ENCODE results near the gene FAM110D.

The FAM110D gene

DNA sequence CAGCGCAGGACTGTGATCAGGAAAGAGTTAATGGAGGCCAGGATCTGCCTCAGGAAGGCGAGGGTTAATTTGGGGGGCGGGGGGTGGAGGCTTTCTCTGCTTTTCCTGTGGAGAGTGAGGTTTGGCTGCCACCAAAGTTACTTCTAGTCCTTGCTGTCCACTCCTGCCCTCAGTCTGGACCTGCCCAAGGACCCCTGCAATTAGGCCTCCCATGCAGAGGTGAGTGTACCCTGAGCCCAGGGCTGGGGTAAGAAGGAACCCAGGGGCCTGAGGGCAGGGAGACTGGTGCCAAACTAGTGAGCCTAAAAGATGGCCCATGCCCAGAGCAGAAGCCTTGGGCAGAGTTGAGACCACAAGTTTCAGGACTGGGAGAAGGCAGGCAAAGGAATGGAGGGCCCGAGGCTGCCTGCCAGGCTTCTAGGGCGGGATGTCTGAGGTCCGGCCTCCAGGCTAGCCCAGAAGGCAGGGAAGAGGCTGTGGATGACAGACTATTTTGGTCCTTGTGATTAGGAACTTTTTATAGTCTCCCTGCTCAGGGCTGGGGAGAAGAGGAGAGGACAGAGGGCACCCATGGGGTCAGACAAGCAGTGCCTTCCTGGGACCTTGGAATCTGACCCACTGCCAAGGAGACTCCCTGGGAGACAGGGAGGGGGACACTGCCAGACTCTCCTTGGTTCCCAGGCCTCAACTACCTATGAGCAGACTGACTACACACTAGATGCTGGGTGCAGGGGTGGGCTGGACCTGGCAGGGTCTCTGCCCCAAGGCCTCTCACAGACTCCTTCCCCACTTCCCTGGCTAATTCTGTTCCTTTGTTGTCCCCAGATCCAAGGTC, at the start of gene FAM110D:
FAM110D (plus strand) TSS at position 172 of the 835 bp plus-strand sequence. CDS start 2,213 bp downstream, outside the sequence.
- DNase-seq: no peak

DNA sequence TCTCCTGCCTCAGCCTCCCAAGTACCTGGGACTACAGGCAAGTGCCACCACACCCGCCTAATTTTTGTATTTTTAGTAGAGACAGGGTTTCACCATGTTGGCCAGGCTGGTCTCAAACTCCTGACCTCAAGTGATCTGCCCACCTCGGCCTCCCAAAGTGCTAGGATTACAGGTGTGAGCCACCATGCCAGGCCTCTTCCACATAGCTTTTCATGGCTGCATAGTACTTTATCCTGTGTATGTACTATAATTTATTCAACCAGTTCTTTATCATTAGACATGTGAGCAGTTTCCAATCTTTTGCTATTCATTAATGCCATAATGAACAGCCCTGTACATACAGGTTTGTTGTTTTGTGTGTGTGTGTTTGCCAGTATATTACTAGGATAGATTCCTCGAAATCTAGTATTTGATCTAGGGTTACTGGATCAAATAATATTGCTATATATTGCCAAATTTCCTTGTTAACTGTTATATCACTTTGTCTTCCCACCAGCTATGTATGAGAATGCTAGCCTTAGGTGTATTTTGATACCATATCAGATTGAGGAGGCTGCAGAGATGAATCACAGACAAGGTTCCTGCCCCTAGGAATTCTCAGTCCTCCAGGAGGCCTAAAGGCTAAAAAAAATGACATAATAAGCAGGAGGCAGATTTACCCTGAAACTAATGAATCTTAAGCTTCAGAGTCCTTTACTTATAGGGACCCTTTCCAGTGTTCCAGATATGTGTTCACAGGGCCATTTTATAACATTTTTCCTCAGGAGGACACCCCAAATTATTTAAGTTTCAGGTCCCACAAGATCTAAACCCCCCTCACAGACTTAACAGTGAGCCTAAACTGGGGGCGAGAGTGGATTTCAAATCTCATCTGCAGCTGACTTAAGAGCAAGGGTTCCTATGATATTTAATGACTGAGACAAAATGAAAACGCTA, 49.4 kb upstream of the FAM110D start:
- DNase-seq: no peak

DNA sequence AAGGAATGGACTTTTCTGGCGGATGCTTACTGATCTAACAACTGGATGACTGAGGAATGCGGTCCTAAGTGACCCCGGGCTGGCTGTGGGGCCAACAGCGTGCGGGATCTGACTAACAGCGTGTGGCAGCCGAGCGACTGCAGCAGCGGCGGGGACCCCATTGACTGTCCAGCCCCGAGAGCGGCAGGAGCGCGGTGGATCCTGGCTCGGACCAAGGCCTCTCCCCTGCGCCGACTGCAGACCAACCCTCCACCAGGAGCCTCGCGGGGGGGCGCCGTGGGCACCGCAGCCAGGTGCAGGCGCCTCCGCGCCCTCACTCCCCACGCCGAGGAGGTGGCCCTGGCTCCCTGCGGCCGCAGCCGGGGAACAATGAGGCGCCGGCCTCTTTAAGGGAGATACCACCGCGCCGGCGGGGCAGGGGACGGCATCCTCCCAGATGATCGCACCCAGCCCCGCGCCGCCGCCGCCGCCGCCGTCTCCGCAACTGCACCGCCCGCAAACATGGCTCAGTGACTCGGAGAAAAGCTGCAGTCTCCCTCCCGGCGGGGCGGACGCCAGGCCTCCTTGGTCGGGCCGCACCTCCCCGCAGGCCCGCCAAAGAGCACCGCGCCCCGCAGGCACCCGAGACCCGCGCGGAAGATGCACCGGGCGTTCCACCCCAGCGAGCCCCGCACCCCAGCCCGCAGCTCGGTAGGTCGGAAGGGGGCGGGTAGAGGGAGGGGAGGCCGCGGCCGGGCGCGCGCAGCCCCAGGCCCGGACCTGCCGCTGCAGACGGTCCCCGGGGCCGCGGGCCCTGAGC, 47.9 kb upstream of the FAM110D start:
- peak; percentile 66 to 88 for DNase-seq

DNA sequence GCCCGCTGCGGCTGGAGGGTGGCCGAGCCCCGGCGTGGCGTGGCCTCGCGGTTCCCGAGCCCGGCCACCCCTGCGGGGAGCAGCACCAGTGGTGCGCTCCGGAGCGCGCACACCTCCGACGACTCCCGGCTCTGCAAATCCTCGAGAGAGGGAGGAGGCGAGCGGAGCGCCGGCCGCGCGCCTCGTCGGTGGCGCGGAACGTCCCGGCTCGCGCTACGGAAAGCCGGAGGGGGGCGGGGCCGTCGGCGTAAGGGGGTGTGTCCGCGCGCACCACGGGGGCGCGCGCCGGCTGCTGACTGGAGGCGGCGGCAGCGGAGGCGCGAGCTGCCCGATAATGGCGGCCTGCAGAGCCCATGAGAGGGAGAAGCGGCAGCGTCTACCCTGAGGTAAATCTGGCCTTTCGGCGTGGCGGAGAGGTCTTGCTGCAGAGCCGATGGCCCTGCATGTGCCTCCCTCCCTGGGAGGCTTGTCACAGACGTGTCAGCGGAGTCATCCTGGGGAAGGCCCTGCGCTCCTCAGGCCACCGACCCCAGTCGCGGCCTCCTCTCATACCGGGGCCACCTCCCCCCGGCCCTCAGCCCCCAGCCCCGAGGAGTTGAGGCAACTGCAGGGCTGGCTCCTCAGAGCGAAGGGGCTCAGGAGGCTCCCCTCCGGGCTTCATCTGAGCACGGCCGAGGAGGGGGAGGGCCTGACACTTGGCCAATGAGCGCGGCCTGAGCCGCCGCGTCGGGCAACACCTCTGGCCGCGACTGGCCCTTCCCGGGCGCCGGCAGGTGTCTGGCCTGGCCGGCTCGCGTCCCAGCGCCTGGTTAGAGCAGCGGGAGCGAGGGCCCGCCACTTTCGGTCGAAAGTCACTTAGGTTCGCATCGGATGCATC, 47.1 kb upstream of the FAM110D start, which contains the start of gene PDIK1L:
PDIK1L (plus strand) TSS at position 295 of the 877 bp plus-strand sequence. CDS start 2,485 bp downstream, outside the sequence.
- DNase-seq: peak; percentile 92 to 97

DNA sequence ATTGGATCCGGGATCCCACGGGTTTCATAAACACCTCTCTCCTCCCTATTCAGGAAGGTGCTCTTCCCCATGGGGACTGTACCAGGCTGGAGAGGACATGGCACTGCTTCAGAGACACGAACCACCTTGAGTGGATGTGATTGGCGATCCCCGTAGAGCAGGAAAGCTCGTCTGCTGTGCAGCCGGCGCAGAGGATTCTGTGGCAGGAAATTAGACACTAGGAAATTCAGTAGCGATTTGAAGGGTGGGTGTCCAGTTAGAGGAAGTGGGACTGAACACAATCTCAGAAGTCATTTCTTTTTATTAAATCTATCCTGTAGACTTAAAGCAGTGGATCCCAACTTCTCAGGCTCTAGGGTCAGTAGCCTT, 46.5 kb upstream of the FAM110D start:
- DNase-seq: peak; percentile 51 to 78

DNA sequence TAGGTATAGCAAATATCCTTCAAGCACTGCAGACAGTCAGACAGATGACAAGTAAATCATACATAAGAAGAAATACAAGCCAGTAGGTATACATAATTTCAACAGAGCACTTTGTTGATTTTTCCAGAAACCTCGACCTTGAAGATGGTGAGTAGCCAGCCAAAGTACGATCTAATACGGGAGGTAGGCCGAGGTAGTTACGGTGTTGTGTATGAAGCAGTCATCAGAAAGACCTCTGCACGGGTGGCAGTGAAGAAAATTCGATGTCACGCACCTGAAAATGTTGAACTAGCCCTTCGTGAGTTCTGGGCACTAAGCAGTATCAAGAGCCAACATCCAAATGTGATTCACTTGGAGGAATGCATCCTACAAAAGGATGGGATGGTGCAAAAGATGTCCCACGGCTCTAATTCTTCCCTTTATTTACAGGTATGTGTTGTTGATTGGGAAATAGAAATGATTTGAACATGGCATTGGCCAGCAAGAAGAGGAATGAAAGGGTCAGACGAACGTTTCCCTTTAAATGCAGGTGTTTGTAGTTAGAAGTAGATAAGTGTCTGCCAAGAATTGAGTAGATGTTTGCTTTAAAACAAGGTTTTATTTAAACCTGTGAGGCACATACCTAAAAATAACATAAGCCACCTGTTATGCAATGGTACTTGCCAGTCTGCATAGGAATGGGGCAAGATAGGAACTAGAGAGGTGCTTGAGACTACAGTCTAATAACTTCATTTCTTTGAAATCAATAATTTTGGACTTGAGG, 44.5 kb upstream of the FAM110D start:
- DNase-seq: no peak

DNA sequence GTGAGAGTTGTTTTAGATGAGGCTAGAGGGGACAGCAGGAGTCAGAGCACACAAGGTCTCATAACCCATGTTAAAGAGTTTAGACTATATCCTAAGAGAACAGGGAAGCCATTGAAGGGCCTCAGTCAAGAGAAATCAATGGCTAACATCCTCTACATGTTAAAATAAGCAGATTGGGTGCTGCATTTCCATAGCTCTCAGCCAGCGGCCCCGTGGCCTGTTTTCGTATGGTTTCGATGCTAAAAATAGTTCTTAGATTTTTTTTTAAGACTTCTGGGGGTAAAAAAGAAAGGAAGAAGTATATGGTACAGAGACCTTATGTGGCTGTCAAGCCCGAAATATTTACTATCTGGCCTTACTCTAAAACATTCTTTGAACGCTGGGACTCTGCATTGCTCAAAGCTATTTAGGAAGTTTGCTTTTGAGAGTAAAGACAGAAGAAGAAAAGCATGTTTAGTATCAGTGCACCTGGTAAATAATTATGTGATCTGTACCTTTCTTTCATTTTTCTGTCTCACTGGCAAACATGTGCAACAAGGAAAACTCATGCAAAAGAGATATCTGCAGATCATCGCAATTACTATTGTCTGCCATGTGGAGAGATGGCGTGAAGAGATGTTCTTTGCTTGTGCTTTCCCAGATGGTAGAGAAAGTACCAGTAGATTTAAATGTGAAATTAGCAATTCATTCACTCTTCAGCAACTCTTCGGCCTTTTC, 38.8 kb upstream of the FAM110D start:
- no peak for DNase-seq

DNA sequence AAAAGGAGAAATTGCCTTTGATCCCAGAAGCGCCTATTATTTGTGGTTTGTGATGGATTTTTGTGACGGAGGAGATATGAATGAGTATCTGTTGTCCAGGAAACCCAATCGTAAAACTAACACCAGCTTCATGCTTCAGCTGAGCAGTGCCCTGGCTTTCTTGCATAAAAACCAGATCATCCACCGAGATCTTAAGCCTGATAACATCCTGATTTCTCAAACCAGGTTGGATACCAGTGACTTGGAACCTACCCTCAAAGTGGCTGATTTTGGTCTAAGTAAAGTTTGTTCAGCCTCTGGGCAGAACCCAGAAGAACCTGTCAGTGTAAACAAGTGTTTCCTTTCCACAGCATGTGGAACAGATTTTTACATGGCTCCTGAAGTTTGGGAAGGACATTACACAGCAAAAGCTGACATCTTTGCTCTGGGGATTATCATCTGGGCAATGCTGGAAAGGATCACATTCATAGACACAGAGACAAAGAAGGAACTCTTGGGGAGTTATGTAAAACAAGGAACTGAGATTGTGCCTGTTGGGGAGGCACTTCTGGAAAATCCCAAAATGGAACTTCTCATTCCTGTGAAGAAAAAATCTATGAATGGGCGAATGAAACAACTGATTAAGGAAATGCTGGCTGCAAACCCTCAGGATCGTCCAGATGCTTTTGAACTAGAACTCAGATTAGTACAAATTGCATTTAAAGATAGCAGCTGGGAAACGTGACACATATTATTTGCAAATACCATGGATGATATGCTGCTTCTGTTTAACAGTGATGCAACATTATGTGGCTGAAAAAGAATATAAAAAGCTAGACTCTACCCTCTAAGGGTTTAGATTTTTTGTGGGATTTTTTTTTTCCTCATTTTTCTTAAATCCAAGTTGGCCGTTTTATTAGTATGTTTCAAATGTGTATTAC, 36.8 kb upstream of the FAM110D start:
- DNase-seq: no peak

DNA sequence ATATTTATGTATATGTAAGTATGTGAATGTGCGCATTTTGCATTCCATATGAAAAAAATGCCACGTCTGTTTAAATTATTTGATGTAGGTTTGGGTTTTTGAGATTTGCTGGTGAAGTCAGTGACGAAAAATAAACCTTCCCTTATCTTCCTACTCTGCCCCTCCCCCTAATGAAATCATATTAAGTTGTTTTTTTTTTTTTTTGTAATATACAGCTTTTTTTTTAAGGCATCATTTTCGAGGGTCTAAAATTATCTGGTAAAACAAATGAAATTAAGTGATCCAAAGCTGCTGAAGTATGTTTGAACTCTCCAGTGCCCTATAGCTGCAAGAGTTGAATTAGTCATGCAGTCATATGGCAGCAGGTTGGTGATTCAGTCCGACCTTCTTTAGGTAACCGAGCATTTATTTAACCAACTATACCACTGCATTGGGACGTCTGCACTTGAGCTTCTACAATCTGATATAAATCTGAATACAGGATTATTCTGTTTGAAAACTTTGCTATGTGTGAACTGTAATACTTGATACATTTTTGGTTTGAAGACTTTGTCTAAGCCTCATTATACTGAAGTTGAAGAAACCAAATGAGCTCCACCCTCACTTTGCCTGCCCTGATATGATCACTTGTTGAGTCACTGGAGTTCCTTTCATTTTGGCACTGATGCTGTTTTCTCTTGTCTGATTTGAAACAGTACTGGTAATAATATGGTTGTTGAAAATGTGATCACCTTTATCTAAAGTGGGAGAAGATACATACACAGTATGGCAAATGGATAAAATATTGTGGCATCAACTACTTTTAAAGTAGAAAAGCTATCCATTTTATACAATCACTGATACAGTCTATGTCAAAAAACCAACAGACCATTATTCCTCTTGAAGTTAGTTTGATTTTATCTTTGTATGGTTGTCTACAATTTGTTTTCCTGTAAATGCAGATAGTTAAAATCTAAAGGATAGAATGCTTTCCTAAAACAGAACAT, 35.6 kb upstream of the FAM110D start:
- no peak for DNase-seq

DNA sequence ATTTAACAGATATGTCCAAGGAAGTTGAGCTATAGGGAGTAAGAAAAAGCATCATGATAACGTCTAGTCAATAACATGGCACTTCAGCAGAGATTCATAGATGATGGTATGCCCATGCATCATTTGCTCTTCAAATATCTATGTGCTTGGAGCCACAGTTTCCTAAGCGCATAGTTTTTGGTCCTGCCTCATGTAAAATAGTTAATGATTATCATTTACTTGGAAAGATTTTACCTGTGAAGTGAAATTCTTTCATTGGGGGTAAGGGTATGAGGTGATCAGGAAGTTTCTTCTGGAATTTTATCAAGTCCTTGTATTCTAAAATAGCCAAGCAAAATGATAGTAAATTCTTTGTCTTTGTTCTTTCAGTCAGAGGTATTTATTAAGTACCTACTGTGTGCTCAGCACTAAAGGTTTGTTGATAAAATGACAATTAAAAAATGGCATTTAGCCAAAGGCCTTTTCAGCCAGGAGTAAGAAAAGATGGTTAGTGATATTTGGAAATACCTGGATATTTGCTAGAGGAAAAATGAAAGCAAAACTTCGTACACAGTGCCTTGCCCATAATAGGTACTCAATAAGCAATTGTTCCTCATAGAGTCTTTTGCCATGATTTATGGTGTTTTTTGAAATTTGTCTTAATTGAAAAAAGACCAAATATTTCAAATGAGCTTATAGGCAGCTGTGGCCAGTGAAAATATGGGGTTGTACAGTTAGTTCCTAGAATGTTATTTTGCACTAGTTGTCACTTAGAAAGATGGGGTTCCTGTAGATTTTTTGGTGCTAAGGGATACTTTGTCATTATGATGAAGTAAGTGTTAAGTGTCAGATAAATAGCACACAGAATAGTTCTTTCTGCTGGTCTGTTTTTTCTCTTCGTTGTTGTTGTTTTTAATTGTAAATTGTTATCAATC, 34.2 kb upstream of the FAM110D start:
- no peak for DNase-seq

DNA sequence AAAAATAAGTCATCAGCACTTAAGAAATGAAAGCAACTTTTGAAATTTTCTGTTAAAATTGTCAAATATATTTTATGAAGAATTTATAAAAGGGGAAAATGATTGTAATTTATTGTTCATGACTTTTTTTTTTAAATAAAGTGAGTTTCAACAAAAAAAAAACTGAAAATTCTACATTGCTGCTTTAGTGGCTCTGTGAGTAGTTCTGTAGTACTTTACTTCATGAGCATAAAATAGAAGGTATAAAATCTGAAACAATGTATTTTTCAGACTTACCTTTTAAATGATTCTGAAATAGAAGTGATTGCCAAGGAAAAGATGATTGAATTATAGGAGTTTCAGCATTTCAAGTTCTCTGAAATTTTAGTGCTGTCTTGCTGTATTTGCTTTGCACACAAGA, 33.5 kb upstream of the FAM110D start:
- DNase-seq: no peak

DNA sequence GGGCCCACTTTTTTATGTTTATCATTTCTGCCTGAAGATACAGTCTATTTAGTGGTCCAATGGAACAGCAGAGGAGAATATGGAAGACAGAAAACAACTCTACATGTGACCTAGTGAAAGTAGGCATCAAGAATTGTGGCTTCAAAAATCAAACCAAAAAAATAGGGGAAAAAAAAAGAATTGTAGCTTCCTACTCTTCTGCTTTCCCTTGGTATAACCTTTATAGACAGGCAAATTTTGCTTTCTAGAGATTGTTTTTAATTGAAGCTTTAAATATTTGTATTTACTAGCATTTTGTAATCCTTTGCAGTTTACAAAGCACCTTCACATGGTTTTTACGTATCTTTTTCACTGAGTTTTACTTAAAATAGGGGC, 32.9 kb upstream of the FAM110D start:
- DNase-seq: no peak

DNA sequence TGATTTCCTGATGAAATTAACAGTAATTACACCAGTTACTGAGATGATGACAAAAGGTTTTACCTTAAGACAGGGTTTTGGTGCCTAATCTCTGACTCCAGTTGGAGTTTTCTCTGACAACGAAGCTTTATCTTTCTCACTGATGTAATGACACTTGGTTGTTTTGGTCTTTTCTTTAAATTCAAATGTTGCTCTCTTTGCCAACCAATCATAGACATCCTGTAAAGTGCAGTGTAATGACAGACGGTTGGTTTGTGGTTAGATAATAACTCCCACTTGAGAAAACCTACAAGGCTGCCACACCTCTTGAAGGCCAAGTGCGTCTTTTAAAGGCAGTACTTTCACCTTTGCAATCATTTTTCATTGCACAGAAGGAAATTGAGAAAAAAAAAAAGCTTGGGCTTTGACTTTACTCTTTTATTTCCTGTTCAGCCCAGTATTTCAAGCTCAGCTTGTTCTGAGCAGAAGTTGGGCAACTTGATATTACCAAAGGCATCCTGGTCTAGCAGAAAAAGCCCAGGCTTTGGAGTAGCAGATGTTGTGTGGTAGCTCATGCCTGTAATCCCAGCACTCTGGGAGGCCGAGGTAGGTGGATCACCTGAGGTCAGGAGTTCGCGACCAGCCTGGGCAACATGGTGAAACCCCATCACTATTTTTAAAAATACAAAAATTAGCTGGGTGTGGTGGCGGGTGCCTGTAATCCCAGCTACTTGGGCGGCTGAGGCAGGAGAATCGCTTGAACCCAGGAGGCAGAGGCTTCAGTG, 32.4 kb upstream of the FAM110D start:
- DNase-seq: peak in 1 of 2 experiments; percentile 1

DNA sequence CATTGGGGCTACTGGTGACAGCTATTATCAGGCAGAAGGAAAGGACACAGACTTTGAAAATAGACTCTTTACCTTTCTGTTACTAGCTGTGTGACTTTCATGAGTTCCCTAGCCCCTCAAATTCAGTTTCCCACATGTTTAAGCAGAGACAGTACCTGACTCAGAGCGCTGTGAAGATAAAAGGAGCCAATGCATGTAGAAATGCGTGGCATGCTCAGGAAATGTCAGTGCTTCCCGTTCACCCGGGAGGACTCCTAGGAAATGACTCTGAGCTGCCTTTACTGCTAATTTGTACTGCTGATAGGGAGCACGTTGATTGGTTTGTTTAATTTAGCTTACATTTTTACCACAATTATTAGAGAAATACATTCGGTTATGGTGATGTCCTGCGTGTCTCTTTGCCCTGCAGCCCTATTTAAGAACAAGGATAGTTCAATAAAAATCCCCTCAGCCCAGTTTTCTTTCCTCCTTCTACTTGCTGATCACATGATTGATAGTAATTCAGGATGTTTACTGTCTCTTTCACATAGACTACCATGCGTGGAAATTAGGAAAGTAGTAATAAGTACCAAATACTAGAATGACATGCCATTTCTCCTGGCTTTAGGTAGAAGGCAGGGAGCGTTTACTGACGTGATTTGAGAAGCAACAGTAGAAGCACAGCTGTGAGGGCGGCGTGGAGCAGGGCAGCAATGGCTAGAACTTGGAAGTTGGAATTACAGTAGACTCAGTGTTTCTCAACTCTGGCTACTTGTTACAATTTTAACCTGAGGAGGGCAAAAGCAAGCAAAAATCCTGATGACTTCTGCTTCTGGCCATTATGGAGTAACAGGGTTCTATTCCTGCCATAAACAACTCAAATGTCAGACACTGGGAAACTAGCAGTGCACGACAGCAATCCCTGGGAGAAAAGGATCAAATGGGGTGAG, 31.4 kb upstream of the FAM110D start:
- no peak for DNase-seq

DNA sequence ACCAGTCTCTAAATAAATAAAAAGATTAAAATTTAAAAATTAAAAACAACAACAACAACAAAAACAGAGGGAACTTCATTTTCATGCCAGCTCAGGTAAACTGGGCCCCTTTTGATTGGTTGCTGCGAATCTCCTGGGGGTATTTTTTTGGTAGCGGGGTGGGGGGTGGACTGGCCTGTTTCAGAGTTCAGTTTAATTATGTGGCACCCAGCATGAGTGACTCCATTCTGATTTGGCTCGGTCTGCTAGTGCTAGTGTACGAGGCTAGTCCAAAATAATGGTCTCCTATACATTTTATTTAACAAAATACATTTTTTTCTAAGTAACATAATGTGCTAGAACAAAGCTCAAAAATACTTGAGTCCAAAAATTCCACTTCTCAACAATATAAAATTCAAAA, 29.1 kb upstream of the FAM110D start:
- no peak for DNase-seq

Data from NCI-H526 (cell line).